Sigmoid colon (tissue), 4 donors: ENCODE measurements around the gene UPK3A.

Experiments
- POLR2A ChIP-seq, 2 donors: fragments of 450-650 bp; IDR thresholded peaks; one replicate each; pipeline ENCODE4 v1.6.1; 2016; ENCODE audit warnings: antibody characterized with exemption in 2 of 2, mild to moderate bottlenecking in 2 of 2, moderate library complexity in 2 of 2
- POLR2AphosphoS5 ChIP-seq, 4 donors: sonication (generic); formaldehyde crosslinking; IDR thresholded peaks; one replicate each; pipeline ENCODE4 v1.6.1; 2017; ENCODE audit warnings: antibody characterized with exemption in 4 of 4

DNA sequence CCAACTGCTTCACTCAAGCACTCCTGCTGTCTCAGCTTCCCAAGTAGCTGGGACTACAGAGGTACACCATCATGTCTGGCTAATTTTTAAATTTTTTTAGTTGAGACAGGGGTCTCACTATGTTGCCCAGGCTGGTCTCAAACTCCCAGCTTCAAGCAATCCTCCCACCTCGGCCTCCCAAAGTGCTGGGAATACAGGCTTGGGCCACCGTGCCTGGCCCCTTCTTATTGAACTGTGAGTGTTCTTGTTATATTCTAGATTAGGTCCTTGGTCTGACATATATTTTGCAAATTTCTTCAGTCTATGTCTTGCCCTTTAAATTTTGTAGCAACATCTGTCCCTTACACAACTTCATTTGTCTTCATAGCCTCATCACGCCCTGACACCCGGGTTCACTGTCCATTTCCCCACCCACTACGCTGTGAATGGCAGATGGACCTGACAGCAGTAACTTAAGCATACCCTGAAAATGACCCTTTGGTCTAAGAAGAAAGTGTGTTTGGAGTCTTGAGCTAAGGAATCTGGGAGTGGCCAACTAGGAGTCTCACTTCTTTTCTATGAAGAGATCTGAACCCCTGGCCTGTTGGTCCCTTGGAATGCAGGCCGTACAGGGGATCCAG is 20.8 kb downstream of the UPK3A start:
- no peak for TF ChIP-seq POLR2A (IDR thresholded peaks at IDR 0.05)
- no peak for TF ChIP-seq POLR2AphosphoS5 (IDR thresholded peaks at IDR 0.05)
